Aorta (tissue), 5 donors: ENCODE data around the gene LSM12. TPM values are rescaled to one million over a fixed set of nuclear protein-coding genes. Genes with fewer than 3 reads are reported as not detected.

ENCODE experiments used
- ATAC-seq: fragments of 200-7000 bp; cut with Tn5 transposase; one replicate; pipeline ENCODE4 v1.9.1; 2022; ENCODE audit warnings: moderate library complexity; ENCODE audit not compliant: low FRiP score
- DNase-seq, 2 donors: peaks; one replicate each; pipeline ENCODE4 v3.0.0-alpha.2; 2020
- H3K27ac ChIP-seq, 2 donors: one replicate each; pipeline ENCODE4 v1.5.1; 2013; ENCODE audit warnings: low read length in 2 of 2, mild to moderate bottlenecking in 2 of 2, moderate library complexity in 2 of 2, control low read depth in 1 of 2, inconsistent platforms in 1 of 2, low read depth in 1 of 2
- H3K27me3 ChIP-seq, 2 donors: one replicate each; pipeline ENCODE4 v1.6.1; 2013; ENCODE audit warnings: control low read depth in 1 of 2, low read length in 1 of 2, mild to moderate bottlenecking in 1 of 2, moderate library complexity in 1 of 2; ENCODE audit not compliant: insufficient read depth in 2 of 2, control insufficient read depth in 1 of 2
- H3K36me3 ChIP-seq, 2 donors: one replicate each; pipeline ENCODE4 v1.6.1; 2013; ENCODE audit warnings: control low read depth in 1 of 2, low read length in 1 of 2, mild to moderate bottlenecking in 1 of 2; ENCODE audit not compliant: insufficient read depth in 2 of 2, control insufficient read depth in 1 of 2
- H3K4me1 ChIP-seq, 2 donors: one replicate each; pipeline ENCODE4 v1.6.1; 2013; ENCODE audit warnings: low read length in 2 of 2, control low read depth in 1 of 2, mild to moderate bottlenecking in 1 of 2, moderate library complexity in 1 of 2; ENCODE audit not compliant: insufficient read depth in 2 of 2, control insufficient read depth in 1 of 2
- H3K4me3 ChIP-seq, 2 donors: one replicate each; pipeline ENCODE4 v1.5.1; 2013; ENCODE audit warnings: low read length in 2 of 2, control low read depth in 1 of 2, mild to moderate bottlenecking in 1 of 2
- H3K9me3 ChIP-seq: one replicate; pipeline ENCODE4 v1.6.1; 2013; ENCODE audit warnings: mild to moderate bottlenecking, low read length; ENCODE audit not compliant: control insufficient read depth
- WGBS, 2 donors: extraction: QIAGEN DNeasy Blood & Tissue Kit; methylation state at CpG; one replicate each; pipeline ENCODE4 v1.1.7; 2013; 5-methylcytosine and 5-hydroxymethylcytosine counted together
- intact Hi-C, 2 donors: fragments of 100-400 bp; cut with DNase I; formaldehyde crosslinking; loops; one replicate each; pipeline versions ENCODE4 v1.14.2 to v1.15.0; 2022
- polyA plus RNA-seq, 2 donors: library from polyadenylated mRNA; stranded (reverse); fragments of 200-250 nt; gene quantifications; one replicate each; pipeline ENCODE4 v1.2.3, GENCODE V29; 2013
- total RNA-seq, 2 donors: library from RNA; stranded (reverse); fragmentation: NEBNext Ultra II Directional; extraction: Animal tissue kit (Norgen Biotek cat#: 25700); gene quantifications; one replicate each; pipeline ENCODE4 v1.2.1, GENCODE V29; 2021
- donor health status: healthy with polysubstance abuse.
- donor health status: Bipolar disorder and iron deficiency.
- donor health status: DM: no; HTN: no; CAD: no.
- donor health status: DM: no; HTN: no; CAD: no.
- donor health status: DM: yes; HTN: yes; CAD: no.

The LSM12 gene
- total and polyA plus RNA-seq, 4 donors: 19.0 to 43.4 (median 28.3) TPM

DNA sequence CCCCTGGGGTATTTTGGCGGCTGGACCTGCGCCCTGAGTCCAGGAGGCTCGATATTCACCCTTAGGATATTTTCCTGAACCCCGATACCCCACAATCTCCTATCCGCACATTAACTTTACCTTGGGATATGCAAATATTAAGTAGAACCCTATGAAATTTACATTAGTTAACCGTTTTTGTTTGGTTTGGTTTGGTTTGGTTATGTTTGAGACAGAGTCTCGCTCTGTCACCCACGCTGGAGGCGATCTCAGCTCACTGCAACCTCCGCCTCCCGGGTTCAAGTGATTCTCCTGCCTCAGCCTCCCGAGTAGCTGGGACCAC, 71.4 kb downstream of the LSM12 start:
- Histone ChIP-seq H3K9me3 (no peaks in the 10 kb centered on the region), H3K27ac (no peak overlapping the region), H3K4me3 (no peak overlapping the region), H3K36me3 (no peaks in the 10 kb centered on the region), H3K27me3 (no peaks in the 10 kb centered on the region), H3K4me1 (no peaks in the 10 kb centered on the region)
- ATAC-seq (no peak), DNase-seq (no peak)
- intact Hi-C loops: loop anchor here (2.0 to 10.0 kb wide), 2 partner anchors 50 to 120 kb away; no protein-coding TSS in a partner anchor
- WGBS, 2 donors: 20 to 28% methylated on average over 12 of the region's 12 CpGs

DNA sequence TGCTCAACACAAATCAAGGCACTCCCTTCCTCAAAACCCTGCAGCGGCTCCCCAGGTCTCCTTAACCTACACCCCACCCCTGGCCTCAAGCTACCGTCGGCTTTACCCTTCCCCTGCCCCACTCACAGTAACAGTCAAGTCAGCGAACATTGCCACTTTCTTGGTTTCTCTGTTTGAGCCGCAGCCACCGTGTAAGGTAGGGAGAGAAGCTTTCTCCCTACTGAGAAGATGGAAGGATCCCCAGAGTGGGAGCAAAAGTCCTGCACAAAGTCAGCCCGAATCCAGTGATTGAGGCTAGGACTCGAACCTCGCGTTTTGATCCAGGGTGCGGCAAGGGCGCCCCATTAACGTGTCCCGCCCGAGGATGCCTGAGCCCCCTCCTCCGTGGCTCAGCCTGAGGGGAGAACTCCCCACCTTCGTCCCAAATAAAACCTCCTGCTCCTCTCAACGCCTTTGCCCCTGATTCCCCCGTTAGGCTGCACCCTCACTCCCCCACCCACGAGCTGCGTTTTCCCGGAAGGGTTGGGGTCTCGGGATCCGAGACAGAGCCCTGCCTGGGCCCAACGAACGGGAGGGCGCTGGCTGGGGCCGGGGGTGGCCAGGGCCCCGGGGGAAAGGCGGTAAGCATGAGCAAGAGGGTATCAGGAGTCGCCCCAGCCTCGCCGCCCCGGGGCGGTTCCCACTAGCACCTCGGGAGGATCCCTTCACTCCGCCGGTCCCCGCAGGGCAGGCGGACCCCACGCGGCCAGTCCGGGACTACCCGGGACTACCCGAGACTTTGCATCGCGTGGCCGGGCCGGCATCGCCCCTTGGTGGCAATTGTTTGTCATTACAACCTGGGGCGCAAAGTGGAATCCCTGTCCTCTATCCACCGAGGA, 72.0 kb downstream of the LSM12 start:
- intact Hi-C loops: loop anchor here (2.0 to 10.0 kb wide), 2 partner anchors 50 to 120 kb away; no protein-coding TSS in a partner anchor
- Histone ChIP-seq H3K9me3 (no peaks in the 10 kb centered on the region), H3K27me3 (no peaks in the 10 kb centered on the region), H3K4me3 (no peak overlapping the region), H3K36me3 (no peaks in the 10 kb centered on the region), H3K27ac (no peak overlapping the region), H3K4me1 (no peaks in the 10 kb centered on the region)
- ATAC-seq: peak; percentile 75
- 4 to 5% methylated on average over 51 to 52 of the region's 52 CpGs for WGBS, 2 donors
- peak; percentile 70 to 88 for DNase-seq

GRCh38 chr17:43992641-43993040, 73.8 kb downstream of the LSM12 start:
- ATAC-seq (no peak), DNase-seq (no peak)
- 94 to 97% methylated on average over 14 of the region's 14 CpGs for WGBS, 2 donors
- intact Hi-C loops: loop anchor here in 1 of 2 donors (10.0 kb wide), 1 partner anchor 118 kb away; no protein-coding TSS in a partner anchor
- no peak overlapping the region for H3K27ac ChIP-seq
- no peaks in the 10 kb centered on the region for H3K36me3 ChIP-seq
- H3K27me3 ChIP-seq: no peaks in the 10 kb centered on the region
- no peak overlapping the region for H3K4me3 ChIP-seq
- H3K9me3 ChIP-seq: no peaks in the 10 kb centered on the region
- H3K4me1 ChIP-seq: no peaks in the 10 kb centered on the region

- Histone ChIP-seq H3K27ac (no peak overlapping the region), H3K9me3 (no peaks in the 10 kb centered on the region), H3K4me3 (no peak overlapping the region), H3K36me3 (no peaks in the 10 kb centered on the region), H3K27me3 (no peaks in the 10 kb centered on the region), H3K4me1 (no peaks in the 10 kb centered on the region)
- DNase-seq: no peak
- 79 to 85% methylated on average over 9 of the region's 9 CpGs for WGBS, 2 donors
- intact Hi-C loops: no loop called here
- no peak for ATAC-seq
These were observed 78.2 kb downstream of the LSM12 start for GRCh38 chr17:43988301-43988700.

GRCh38 chr17:43987131-43988021, 79.1 kb downstream of the LSM12 start:
- H3K4me1 ChIP-seq: no peaks in the 10 kb centered on the region

DNA sequence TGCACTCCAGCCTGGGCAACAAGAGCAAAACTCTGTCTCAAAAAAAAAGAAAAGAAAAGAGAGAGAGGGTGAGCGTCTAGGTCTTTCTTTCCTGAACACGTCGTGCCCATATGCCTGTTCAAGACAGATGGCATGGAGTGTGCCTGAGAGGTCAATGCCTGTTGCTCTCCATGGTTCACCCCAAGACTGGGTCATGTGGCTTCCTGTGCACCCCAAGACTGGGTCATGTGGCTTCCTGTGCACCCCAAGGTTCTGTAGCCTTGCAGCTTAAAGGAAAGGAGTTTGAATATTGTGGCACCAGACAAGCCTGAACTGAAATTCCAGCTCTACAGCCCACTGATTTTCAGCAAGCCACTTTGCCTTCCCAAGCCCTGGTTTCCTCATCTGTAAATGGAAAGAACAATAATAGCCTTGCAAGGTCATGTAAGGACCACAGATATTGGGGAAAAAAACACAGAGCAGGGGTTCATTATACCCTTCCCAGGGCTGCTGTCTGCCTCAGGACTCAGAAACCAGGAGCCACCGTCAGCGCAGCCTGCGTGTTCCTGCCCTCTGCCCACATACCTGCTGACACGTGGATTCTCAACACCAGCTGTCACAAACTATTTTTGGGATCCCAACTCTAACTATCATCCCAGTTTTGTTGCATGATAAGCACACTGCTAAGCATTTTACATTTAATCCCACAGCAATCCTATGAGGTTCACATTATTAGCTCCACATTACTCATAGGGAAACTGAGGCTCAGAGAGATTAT, 80.1 kb downstream of the LSM12 start:
- H3K36me3 ChIP-seq: no peaks in the 10 kb centered on the region
- no peaks in the 10 kb centered on the region for H3K9me3 ChIP-seq
- H3K27ac ChIP-seq: no peak overlapping the region
- intact Hi-C loops: no loop called here
- no peaks in the 10 kb centered on the region for H3K4me1 ChIP-seq
- no peaks in the 10 kb centered on the region for H3K27me3 ChIP-seq
- ATAC-seq (no peak), DNase-seq (no peak)
- no peak overlapping the region for H3K4me3 ChIP-seq
- 83 to 85% methylated on average over 7 of the region's 7 CpGs for WGBS, 2 donors

More at GRCh38 chr17:43987131-43988021, 79.1 kb downstream of the LSM12 start:
- H3K9me3 ChIP-seq: no peaks in the 10 kb centered on the region
- H3K27ac ChIP-seq: no peak overlapping the region
- ATAC-seq (no peak), DNase-seq (no peak)
- 56 to 65% methylated on average over 12 of the region's 12 CpGs for WGBS, 2 donors
- intact Hi-C loops: no loop called here
- H3K27me3 ChIP-seq: no peaks in the 10 kb centered on the region
- H3K4me3 ChIP-seq: no peak overlapping the region
- no peaks in the 10 kb centered on the region for H3K36me3 ChIP-seq

GRCh38 chr17:43984521-43984920, 82.0 kb downstream of the LSM12 start:
- no peaks in the 10 kb centered on the region for H3K9me3 ChIP-seq
- DNase-seq (no peak), ATAC-seq (no peak)
- no peaks in the 10 kb centered on the region for H3K27me3 ChIP-seq
- no peak overlapping the region for H3K4me3 ChIP-seq
- 87 to 88% methylated on average over 8 of the region's 8 CpGs for WGBS, 2 donors
- no peak overlapping the region for H3K27ac ChIP-seq
- no peaks in the 10 kb centered on the region for H3K36me3 ChIP-seq
- intact Hi-C loops: no loop called here
- H3K4me1 ChIP-seq: no peaks in the 10 kb centered on the region
